Measurements from ENCODE around the gene FCHSD2.
A peak's percentile ranks its signal among the peaks of the same experiment; 100 is the strongest.
"Not testable (repeated sequence)": the region's sequence is repeated elsewhere in the genome, so short reads cannot be mapped to it uniquely, and the experiment has no call there.

Gene FCHSD2

DNA sequence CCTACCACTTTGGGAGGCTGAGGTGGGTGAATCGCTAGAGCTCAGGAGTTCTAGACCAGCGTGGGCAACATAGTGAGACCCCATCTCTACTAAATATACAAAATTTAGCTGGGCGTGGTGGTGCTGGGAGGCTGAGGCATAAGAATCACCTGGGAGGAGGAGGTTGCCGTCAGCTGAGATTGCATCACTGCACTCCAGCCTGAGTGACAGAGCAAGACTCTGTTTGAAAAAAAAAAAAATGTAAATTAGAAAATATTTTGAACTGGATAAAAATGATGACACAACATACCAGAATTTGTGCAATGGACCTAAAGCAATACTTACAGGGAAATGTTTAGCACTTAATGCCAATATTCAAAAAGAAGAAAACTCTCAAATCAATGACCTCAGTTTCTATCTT is 281.5 kb downstream of the FCHSD2 start:
- DNase-seq = no peak

DNA sequence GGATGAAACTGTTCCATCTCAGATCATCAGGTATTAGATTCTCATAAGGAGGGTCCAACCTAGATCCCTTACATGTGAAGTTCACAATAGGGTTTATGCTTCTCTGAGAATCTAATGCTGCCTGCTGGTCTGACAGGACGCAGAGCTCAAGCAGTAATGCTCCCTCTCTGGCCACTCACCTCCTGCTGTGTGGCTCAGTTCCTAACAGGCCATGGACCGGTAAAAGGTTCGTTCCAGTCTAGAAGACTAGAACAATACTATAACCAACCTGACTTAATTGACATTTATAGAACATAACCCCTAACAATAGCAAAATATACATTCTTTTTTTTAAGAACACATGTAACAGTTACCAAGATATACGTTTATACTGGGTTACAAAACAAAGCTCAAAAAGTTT is 282.1 kb downstream of the FCHSD2 start:
- no peak for DNase-seq

DNA sequence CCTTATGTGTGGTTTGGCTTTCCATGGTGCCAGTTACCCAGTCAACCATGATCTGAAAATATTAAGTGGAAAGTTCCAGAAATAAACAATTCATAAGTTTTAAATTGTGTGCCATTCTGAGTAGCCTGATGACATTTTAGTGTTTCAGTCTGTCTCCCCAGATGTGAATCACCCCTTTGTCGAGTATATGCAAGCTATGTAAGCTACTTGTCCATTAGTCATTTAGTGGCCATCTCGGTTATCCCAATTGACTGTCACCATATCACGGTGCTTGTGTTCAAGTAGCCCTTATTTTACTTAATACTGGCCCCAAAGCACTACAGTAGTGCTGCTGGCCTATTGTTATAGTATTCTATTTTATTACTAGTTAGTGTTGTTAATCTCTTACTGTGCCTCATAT is 283.0 kb downstream of the FCHSD2 start:
- no peak for DNase-seq

DNA sequence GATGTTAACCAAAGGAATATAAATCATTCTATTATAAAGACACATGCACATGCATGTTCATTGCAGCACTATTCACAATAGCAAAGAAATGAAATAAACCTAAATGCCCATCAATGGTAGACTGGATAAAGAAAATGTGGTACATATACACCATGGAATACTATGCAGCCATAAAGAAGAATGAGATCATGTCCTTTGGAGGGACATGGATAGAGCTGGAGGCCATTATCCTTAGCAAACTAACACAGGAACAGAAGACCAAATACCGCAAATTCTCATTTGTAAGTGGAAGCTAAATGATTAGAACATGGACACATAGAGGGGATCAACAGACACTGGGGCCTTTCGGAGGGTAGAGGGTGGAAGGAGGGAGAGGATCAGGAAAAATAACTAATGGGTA is 283.9 kb downstream of the FCHSD2 start:
- DNase-seq = not testable (repeated sequence)

GRCh38 chr11:72856551-72857345 is 285.4 kb downstream of the FCHSD2 start:
- no peak for DNase-seq

GRCh38 chr11:72856065-72856464 is 286.1 kb downstream of the FCHSD2 start:
- DNase-seq = no peak

DNA sequence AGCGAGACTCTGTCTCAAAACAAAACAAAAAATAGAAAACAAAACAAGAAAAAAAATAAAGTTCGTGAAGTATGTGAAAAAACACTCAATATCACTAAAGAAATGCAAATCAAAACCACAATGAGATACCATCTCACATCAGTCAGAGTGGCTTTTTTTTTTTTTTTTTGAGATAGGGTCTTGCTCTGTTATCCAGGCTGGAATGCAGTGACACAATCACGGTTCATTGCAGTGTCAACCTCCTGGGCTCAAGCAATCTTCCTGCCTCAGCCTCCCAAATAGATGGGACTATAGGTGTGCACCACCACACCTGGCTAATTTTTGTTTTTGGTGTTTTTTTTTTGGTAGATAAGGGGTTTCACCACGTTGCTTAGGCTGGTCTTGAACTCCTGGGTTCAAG is 290.4 kb downstream of the FCHSD2 start:
- no peak for DNase-seq

- DNase-seq = no peak
Observed at GRCh38 chr11:72850832-72851231, 291.3 kb downstream of the FCHSD2 start.

DNA sequence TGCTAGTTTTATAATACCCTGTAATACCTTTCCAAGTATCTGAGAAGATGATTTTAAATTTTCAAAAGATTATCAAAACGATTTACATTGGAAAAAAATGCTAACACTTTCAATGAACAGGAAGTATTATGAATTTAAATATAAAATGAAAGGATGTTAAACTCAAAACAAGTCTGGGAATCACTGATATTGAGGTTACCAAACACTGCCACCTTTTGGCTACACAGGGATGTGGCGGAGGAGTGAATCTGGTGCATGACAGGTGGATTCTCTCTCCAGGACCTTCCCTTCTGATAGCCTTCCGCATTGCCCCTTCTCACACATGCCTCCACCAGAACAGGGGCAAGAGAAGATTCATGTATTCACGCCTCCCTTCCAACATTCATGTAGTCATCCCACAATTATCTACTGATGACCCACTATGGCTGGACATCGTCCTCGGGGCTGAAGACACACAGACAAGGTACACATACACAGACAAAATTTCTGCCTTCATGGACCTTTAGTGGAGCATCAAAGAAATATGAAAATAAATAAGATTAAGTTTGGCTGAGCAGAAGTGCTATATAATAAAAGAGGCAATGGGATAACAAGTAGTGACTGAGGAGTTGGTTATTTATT is 293.2 kb downstream of the FCHSD2 start:
- peak; percentile 25 to 27 for DNase-seq

DNA sequence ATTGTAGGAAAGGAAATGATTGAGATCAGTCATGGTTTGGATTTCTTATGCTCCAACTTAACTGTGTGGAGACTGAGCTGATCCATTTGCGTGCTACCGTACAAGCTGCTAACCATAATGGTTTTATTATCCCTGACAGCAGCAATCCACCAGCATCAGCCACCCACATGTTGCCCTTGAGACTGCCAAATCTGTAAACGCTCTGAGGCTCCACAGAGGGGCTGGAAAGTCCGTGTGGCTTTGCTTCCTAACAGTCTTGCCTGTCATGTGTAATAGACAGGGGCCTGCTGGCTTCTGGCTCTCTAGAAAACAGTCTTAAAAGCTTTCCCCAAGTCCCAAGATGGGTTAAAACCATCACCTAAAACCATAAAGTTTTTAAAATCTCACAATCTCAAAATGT is 297.8 kb downstream of the FCHSD2 start:
- DNase-seq = no peak

DNA sequence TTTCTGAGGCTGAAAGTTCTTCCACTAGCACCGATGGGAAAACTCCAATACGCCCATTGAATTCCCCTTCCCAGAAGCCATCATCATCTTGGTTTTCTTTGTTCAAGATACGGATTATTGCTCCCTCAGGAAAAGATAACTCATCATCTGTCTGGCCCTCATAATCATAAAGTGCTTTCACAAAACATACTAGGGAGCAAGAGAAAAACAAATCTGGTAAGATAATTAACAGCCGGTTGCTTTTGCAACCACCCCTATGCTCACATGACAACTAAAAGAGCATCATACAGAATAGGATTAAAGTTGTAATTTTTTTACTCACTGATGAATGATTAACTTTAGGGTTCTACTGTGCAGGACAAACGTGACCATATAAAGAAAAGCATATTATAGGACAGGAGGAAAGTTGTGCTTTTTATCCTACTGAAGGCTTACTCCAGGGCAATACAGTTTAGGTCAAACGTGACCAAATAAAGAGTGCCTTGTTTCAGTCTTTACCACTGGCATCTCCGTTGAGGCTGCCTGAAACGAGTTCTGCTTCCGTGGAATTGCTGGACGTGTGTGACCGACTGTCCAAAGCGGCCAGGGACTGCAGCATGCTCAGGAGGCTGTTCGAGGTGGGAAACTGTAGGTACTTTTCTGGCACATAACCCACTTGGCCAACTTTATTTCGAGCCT is 299.3 kb downstream of the FCHSD2 start:
- DNase-seq = no peak

GRCh38 chr11:72842126-72842525 is 300.0 kb downstream of the FCHSD2 start:
- DNase-seq = no peak

GRCh38 chr11:72841397-72841796 is 300.7 kb downstream of the FCHSD2 start:
- DNase-seq = no peak

- DNase-seq = no peak
Observed at GRCh38 chr11:72840780-72841179, 301.3 kb downstream of the FCHSD2 start.

DNA sequence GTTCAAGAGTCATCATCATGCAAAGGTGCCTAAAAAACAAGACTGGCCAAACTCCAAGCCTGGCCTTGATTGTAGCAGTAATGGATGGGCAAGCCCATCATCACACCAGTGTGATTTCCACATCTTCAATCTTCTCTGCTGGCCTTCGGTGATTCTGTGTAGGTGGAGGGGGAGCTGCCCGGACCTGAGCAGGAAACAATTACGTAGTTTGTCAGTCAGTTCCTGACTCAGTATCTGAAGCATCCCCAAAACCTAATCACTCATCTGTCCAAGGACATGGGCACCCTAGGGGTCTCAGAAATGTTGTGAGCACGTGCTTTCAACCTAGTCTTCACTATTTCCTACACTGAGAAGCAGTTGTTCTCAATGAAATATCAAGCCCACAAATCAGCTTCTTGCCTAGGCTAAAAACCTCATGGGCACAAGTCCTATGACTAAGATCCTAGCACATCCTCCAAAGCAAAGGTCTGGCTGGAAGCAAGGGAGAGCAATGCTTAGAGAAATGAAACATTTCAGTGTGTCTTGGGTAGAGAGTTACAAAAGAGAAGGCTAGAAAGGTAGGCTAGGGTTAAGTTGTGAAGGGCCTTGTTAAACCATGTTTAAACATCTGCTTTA is 303.3 kb downstream of the FCHSD2 start:
- DNase-seq = no peak

GRCh38 chr11:72836111-72836510 is 306.0 kb downstream of the FCHSD2 start:
- no peak for DNase-seq

- no peak for DNase-seq
Observed at GRCh38 chr11:72834905-72835304, 307.2 kb downstream of the FCHSD2 start.

GRCh38 chr11:72833811-72834493 is 308.2 kb downstream of the FCHSD2 start:
- no peak for DNase-seq

DNA sequence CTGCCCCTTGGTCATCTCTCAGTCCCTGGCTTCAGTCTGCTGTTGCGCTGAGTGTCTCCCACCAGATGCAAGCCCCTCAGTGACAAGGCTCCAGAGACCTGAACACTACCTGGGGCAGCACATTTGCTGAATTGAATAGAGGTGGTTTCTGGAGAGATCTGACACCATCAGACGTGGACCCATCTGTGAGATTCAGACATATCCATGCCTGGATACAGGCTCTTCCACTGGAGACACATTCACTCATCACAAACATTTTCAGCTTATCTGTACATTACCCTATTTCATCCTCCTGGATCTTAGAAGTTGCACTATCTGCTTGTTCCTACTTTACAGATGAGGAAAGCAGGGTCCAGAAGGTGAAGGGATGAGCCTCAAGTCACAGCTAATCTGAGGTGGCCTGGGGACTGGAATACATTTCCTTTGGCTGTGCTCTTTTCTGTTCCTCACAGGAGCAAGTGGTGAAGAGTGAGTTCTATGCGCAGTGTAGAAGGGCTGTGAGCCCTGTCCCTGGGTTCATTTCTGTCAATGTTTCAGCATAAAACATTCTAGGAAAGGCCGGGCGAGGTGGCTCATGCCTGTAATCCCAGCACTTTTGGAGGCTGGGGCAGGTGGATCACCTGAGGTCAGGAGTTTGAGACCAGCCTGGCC is 308.9 kb downstream of the FCHSD2 start:
- DNase-seq = no peak

DNA sequence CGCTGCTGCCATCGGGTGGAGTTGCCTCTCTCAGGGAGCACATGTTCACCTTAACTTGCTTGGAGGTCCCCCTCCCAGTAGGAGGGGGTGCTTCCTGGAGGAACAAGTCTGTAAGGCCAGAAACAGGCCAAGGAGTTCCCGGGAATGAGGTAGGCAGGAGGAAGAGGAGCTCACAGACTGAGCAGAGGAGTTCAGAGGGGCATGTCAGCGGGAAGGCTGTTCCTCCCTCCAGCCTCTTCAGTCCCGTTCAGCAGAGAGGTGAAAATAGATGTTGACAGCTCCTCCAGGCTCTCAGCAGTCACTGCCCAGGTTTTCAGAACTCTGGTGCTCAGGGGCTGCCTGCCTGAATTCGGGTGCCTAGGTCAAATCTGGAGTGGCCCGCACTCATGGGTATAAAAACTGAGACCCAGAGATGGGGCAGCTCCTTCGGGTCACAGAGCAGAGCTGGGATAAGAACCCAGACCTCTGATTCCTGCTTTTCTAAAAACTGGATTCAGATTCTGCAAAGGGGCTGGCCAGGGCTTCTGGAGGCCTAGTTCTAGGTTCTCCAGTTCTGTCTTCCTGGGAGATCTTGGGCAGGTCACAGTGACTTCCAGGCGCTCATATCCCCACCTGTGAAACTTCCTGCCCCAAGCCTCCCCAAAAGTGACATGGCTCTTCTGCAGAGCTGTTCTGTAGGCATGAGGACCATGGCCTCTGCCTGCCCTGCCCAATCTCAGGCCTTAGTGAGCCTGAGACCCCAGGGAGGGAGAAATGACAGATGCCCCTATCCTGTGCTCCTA is 309.6 kb downstream of the FCHSD2 start:
- no peak for DNase-seq

GRCh38 chr11:72831521-72832300 is 310.4 kb downstream of the FCHSD2 start:
- DNase-seq = peak; percentile 50 to 54

Measured in activated CD4-positive, alpha-beta T cell treated with anti-CD3 and anti-CD28 coated beads, Interleukin-2, amount 50 U/mL, for 4 hours (primary cell).